ENCODE measurements around the gene DPYSL4. TPM values are rescaled to one million over a fixed set of nuclear protein-coding genes. Genes with fewer than 3 reads are reported as not detected.

DPYSL4 gene
- total RNA-seq, 2 donors from 2014 or later = 3.4 to 4.1 TPM

DNA sequence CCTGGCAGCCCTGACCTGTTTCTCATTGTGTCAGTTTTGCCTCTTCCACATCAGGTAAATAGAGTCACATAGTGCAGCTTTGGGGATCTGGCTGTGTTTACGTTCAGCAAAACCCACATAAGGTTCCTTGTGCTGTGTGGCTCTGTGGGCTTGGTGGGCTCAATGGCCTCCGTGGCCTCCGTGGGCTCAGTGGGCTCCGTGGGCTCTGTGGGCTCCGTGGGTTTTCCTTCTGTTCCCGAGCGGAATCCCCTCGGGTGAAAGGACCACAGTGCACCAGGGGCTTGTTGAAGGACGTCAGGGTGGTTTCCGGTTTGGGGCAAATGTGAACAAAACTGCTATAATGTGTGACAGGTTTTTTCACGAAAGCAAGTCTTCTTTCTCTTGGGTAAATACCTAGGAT lies 12.5 kb upstream of the DPYSL4 start:
- H3K27ac ChIP-seq = no peak overlapping the region
- H3K36me3 ChIP-seq = no peaks in the 10 kb centered on the region
- no peaks in the 10 kb centered on the region for H3K27me3 ChIP-seq
- TF ChIP-seq, protein P1, sequence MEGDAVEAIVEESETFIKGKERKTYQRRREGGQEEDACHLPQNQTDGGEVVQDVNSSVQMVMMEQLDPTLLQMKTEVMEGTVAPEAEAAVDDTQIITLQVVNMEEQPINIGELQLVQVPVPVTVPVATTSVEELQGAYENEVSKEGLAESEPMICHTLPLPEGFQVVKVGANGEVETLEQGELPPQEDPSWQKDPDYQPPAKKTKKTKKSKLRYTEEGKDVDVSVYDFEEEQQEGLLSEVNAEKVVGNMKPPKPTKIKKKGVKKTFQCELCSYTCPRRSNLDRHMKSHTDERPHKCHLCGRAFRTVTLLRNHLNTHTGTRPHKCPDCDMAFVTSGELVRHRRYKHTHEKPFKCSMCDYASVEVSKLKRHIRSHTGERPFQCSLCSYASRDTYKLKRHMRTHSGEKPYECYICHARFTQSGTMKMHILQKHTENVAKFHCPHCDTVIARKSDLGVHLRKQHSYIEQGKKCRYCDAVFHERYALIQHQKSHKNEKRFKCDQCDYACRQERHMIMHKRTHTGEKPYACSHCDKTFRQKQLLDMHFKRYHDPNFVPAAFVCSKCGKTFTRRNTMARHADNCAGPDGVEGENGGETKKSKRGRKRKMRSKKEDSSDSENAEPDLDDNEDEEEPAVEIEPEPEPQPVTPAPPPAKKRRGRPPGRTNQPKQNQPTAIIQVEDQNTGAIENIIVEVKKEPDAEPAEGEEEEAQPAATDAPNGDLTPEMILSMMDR (IDR thresholded peaks at IDR 0.05) = no peak
- no peak for DNase-seq (ENCODE audit: low spot score)
- no peak overlapping the region for H3K4me3 ChIP-seq
- H3K4me1 ChIP-seq = peaks cover 0 to 14% of the 10 kb centered on the region in 2 donors
- H3K9me3 ChIP-seq = no peaks in the 10 kb centered on the region

DNA sequence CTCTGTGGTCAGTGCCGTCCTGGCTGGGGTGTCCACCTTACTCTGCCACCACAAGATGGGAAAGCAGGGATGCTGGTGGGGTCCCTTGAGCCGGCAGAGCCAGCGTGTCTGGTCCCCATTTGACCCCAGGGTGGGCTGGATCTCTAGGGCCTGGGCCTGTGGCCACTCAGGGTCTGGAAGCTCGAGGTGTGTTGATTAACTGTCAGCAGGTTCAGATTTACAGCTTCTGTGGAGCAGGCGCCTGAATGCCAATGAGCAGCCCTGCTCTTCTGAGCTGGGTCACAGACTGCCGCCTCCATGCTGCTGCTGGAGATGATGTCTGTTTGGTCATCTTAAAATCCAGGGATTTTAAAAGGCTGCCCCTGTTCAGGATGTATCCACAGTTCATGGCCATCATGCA lies 11.3 kb upstream of the DPYSL4 start:
- H3K27ac ChIP-seq = no peak overlapping the region
- DNase-seq (ENCODE audit: low spot score) = no peak
- no peak overlapping the region for H3K4me3 ChIP-seq
- H3K27me3 ChIP-seq = no peaks in the 10 kb centered on the region
- no peaks in the 10 kb centered on the region for H3K36me3 ChIP-seq
- TF ChIP-seq, protein P1 (IDR thresholded peaks at IDR 0.05) = no peak
- H3K4me1 ChIP-seq = peaks cover 0 to 14% of the 10 kb centered on the region in 2 donors
- H3K9me3 ChIP-seq = no peaks in the 10 kb centered on the region

DNA sequence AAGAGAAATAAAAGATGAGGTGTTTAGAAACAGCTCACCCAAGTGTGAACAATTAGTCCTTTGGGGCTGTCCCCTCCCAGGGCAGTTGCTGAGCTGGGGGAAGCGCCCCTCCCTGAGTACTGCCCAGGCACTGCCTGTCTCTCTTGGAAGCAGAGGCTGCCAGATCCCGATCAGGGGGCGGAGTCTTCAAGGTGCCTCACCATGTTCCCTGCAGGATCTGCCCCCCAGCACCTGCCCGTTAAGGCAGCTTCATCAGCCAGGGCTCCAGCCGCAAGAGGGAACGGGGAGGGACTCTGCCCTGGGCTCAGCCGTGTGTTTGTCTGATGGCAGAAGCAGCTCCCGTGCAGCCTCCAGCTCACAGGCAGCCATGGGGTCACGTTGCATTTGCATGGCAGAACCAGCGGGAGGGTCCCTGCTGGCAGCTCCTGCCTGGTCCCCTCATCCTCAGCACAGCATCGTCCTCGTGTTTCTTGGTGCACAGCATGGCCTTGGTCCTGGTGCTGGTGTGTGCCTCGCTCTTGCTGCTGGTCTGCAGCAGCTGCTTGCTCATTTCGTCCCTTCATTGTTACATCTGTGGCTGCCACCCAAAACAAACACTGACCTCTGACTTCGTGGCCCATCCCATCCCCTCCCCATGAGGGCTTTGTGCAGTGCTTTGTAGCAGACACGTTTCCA lies 10.7 kb upstream of the DPYSL4 start:
- Histone ChIP-seq H3K27me3 (no peaks in the 10 kb centered on the region), H3K4me1 (peaks cover 0 to 14% of the 10 kb centered on the region in 2 donors), H3K36me3 (no peaks in the 10 kb centered on the region), H3K9me3 (no peaks in the 10 kb centered on the region), H3K4me3 (no peak overlapping the region), H3K27ac (no peak overlapping the region)
- TF ChIP-seq, protein P1 (IDR thresholded peaks at IDR 0.05) = no peak
- DNase-seq (ENCODE audit: low spot score) = no peak

DNA sequence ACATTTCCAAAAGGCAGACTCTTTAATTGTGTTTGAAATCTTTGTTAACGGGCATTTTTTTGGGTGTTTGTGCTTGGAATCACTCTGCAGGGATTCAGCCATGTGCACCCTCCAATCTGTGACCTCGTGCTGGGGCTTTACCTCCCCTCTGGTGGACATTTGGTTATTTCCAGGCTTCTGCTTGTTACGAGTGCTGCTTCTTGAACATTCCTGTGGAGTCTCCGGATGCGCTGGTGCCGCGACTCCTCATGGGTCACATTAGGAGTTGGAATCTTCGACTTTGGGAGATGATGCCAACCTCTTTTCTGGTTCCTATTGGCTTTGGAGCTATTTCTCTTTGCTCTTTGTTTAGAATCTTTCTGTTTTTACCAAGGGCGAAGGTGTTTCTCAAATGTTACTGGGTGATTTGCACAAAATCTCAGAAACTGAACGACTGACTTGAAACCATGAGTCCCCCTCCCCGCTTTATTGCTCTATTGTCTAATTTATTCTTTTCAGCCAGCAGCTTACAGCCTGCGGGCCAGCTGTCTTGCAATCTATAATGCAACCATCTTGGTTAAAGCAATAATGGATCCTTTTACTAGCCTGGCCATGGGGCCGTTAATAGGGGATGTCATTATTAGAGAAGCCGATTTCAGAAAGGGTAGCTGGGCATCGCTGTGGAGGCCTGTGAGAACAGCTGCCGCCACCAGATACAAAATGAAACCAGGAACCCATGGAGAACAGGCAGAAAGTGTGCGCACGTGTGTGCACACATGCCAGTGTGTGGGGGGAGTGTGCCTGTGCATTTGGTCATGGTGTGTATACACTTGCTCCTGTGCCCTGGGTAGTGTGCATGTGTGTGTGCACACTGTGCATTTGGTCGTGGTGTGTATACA lies 9.9 kb upstream of the DPYSL4 start:
- no peak overlapping the region for H3K4me3 ChIP-seq
- DNase-seq (ENCODE audit: low spot score) = no peak
- H3K27ac ChIP-seq = no peak overlapping the region
- H3K4me1 ChIP-seq = peaks cover 0 to 14% of the 10 kb centered on the region in 2 donors
- H3K36me3 ChIP-seq = no peaks in the 10 kb centered on the region
- H3K9me3 ChIP-seq = no peaks in the 10 kb centered on the region
- TF ChIP-seq, protein P1 (IDR thresholded peaks at IDR 0.05) = no peak
- H3K27me3 ChIP-seq = no peaks in the 10 kb centered on the region

DNA sequence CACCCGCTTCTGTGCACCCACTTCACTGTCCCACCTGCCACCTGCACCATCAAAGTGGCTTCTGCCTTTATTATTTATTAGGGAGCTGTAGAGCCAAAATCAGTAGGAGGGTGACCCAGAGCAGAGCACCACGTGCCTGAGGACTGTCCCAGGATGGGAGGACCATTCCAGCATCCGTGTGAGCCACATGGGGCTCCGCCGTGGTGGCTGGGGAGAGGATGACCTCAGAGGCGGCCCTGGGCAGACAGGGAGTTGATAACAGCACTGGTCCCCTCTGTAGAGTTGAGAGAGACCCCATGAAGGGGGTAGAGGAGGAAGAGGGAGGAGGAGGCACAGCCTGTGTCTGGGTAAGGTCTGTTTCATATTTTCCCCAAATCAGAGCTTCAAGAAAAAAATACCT lies 8.7 kb upstream of the DPYSL4 start:
- H3K4me1 ChIP-seq = peaks cover 0 to 14% of the 10 kb centered on the region in 2 donors
- DNase-seq (ENCODE audit: low spot score) = no peak
- TF ChIP-seq, protein P1 (IDR thresholded peaks at IDR 0.05) = no peak
- H3K4me3 ChIP-seq = no peak overlapping the region
- no peaks in the 10 kb centered on the region for H3K9me3 ChIP-seq
- H3K36me3 ChIP-seq = no peaks in the 10 kb centered on the region
- no peak overlapping the region for H3K27ac ChIP-seq
- no peaks in the 10 kb centered on the region for H3K27me3 ChIP-seq
